Transverse colon (tissue), 4 donors: ENCODE measurements around the gene TADA2A. TPM values are rescaled to one million over a fixed set of nuclear protein-coding genes. Genes with fewer than 3 reads are reported as not detected.
A peak's percentile ranks its signal among the peaks of the same experiment; 100 is the strongest.

Experiments used
- DNase-seq: peaks from one replicate; pipeline ENCODE4 v3.0.0-alpha.2; 2019
- H3K27ac ChIP-seq, 4 donors: fragments of 200-600 bp; sonication (generic); 2 replicates each; pipeline ENCODE4 v1.5.1; 2016 to 2018; ENCODE audit warnings: inconsistent platforms in 4 of 4
- H3K27me3 ChIP-seq: fragments of 200-600 bp; sonication (generic); 2 replicates; pipeline ENCODE4 v1.5.1; 2017; ENCODE audit warnings: inconsistent platforms
- H3K36me3 ChIP-seq, 4 donors: fragments of 200-600 bp; sonication (generic); 2 replicates each; pipeline ENCODE4 v1.5.1; 2017 to 2019; ENCODE audit warnings: inconsistent platforms in 4 of 4
- H3K4me1 ChIP-seq, 4 donors: fragments of 200-600 bp; sonication (generic); 2 replicates each; pipeline ENCODE4 v1.5.1; 2017 to 2020; ENCODE audit warnings: inconsistent platforms in 4 of 4
- H3K4me3 ChIP-seq, 4 donors: fragments of 200-600 bp; sonication (generic); 1 replicate in 1 of 4; 2 replicates in 3 of 4; pipeline versions ENCODE4 v1.5.1 to v1.6.1; 2017 to 2019; ENCODE audit warnings: inconsistent platforms in 4 of 4
- H3K9me3 ChIP-seq, 2 donors: fragments of 200-600 bp; sonication (generic); 2 replicates each; pipeline ENCODE4 v1.5.1; 2017 to 2019; ENCODE audit warnings: inconsistent platforms in 2 of 2
- CTCF ChIP-seq, 5 experiments: fragments of 200-600 bp in 3 of 5; fragments of 450-650 bp in 2 of 5; sonication (generic) in 3 of 5; IDR thresholded peaks; 1 replicate in 2 of 5; 2 replicates in 3 of 5; pipeline ENCODE4 v1.5.1; 2016 to 2017; ENCODE audit warnings: antibody characterized with exemption in 5 of 5, inconsistent platforms in 3 of 5, mild to moderate bottlenecking in 2 of 5, moderate library complexity in 1 of 5
- EP300 ChIP-seq: sonication (generic); formaldehyde crosslinking; IDR thresholded peaks from one replicate; pipeline ENCODE4 v1.6.1; 2017; ENCODE audit warnings: antibody characterized with exemption, low read depth
- POLR2A ChIP-seq: fragments of 450-650 bp; IDR thresholded peaks from one replicate; pipeline ENCODE4 v1.6.1; 2016; ENCODE audit warnings: antibody characterized with exemption, mild to moderate bottlenecking, moderate library complexity
- POLR2AphosphoS5 ChIP-seq, 3 donors: sonication (generic); formaldehyde crosslinking; IDR thresholded peaks; one replicate each; pipeline ENCODE4 v1.6.1; 2016; ENCODE audit warnings: antibody characterized with exemption in 3 of 3
- WGBS, 2 donors: methylation state at CpG; one replicate each; pipeline ENCODE4 v1.1.5; 2018; ENCODE audit warnings: low coverage in 1 of 2; 5-methylcytosine and 5-hydroxymethylcytosine counted together
- in situ Hi-C, 4 donors: fragments of 200-750 bp; cut with MboI; loops; one replicate each; pipeline versions ENCODE4 v1.15.0 to v1.15.1; 2017; ENCODE audit warnings: low sequenced_read_pairs in 3 of 4, low pct_ligation_motif_present in 1 of 4, low pct_unique_long_range_greater_than_20kb in 1 of 4
- intact Hi-C: fragments of 100-400 bp; cut with DNase I; formaldehyde crosslinking; loops from one replicate; pipeline ENCODE4 v1.15.1; 2023; ENCODE audit warnings: low total_unique reads
- total RNA-seq, 4 donors: library from RNA; depleted of rRNA; stranded (reverse); fragments of >200 nt; gene quantifications; one replicate each; pipeline ENCODE4 v1.1.0, GENCODE V29; 2016

Gene TADA2A
- total RNA-seq, 4 donors from 2014 or later, result 8.3 to 26.6 (median 12.4) TPM

- Histone ChIP-seq H3K4me1 (peaks cover 6 to 34% (median 21%) of the 10 kb centered on the region in 4 donors), H3K27ac (peak overlapping the region in 1 of 4 donors; percentile 91), H3K4me3 (no peak overlapping the region), H3K9me3 (no peaks in the 10 kb centered on the region), H3K36me3 (no peaks in the 10 kb centered on the region), H3K27me3 (no peaks in the 10 kb centered on the region)
- intact Hi-C loops (no loop called here), in situ Hi-C loops (no loop called here)
- TF ChIP-seq EP300 (no peak), POLR2AphosphoS5 (IDR thresholded peaks at IDR 0.05) (no peak), CTCF (IDR thresholded peaks at IDR 0.05) (no peak), POLR2A (no peak)
- no peak for DNase-seq
- WGBS, 2 donors, result 75 to 84% methylated on average over 3 of the region's 3 CpGs
These were observed 46.1 kb upstream of the TADA2A start for GRCh38 chr17:37360632-37361031.

GRCh38 chr17:37361543-37361942, 45.1 kb upstream of the TADA2A start:
- no peaks in the 10 kb centered on the region for H3K9me3 ChIP-seq
- TF ChIP-seq POLR2A (no peak), CTCF (IDR thresholded peaks at IDR 0.05) (no peak), EP300 (no peak)
- H3K27me3 ChIP-seq, result no peaks in the 10 kb centered on the region
- in situ Hi-C loops (no loop called here), intact Hi-C loops (no loop called here)
- H3K4me3 ChIP-seq, result no peak overlapping the region
- peaks cover 6 to 29% (median 19%) of the 10 kb centered on the region in 4 donors for H3K4me1 ChIP-seq
- WGBS, 2 donors, result 85 to 100% methylated on average over 1 to 4 of the region's 4 CpGs
- H3K36me3 ChIP-seq, result no peaks in the 10 kb centered on the region
- H3K27ac ChIP-seq, result no peak overlapping the region
- no peak for DNase-seq

- DNase-seq, result no peak
- Histone ChIP-seq H3K27ac (no peak overlapping the region), H3K27me3 (no peaks in the 10 kb centered on the region), H3K9me3 (no peaks in the 10 kb centered on the region), H3K4me3 (no peak overlapping the region), H3K4me1 (peaks cover 0 to 2% (median 0%) of the 10 kb centered on the region in 4 donors), H3K36me3 (no peaks in the 10 kb centered on the region)
- in situ Hi-C loops (no loop called here), intact Hi-C loops (no loop called here)
- WGBS, 2 donors, result 66 to 83% methylated on average over 1 of the region's 1 CpG
- no peak for TF ChIP-seq CTCF (IDR thresholded peaks at IDR 0.05)
- TF ChIP-seq POLR2AphosphoS5 (IDR thresholded peaks at IDR 0.05), result no peak
- TF ChIP-seq EP300, result no peak
These were observed 41.1 kb upstream of the TADA2A start for GRCh38 chr17:37365589-37365988.

- Histone ChIP-seq H3K4me1 (no peaks in the 10 kb centered on the region), H3K27me3 (no peaks in the 10 kb centered on the region), H3K36me3 (no peaks in the 10 kb centered on the region), H3K9me3 (no peaks in the 10 kb centered on the region), H3K27ac (no peak overlapping the region), H3K4me3 (no peak overlapping the region)
- WGBS, 2 donors, result 73 to 85% methylated on average over 3 of the region's 3 CpGs
- in situ Hi-C loops (no loop called here), intact Hi-C loops (no loop called here)
- no peak for TF ChIP-seq CTCF (IDR thresholded peaks at IDR 0.05)
- TF ChIP-seq POLR2A, result no peak
- no peak for TF ChIP-seq EP300
- TF ChIP-seq POLR2AphosphoS5 (IDR thresholded peaks at IDR 0.05), result no peak
- DNase-seq, result no peak
These were observed 38.1 kb upstream of the TADA2A start for GRCh38 chr17:37368577-37368976.
